Liver (tissue), 9 donors: ENCODE results near the gene RASSF9. TPM values are rescaled to one million over a fixed set of nuclear protein-coding genes. Genes with fewer than 3 reads are reported as not detected.

Source experiments
- DNase-seq: peaks from one replicate; pipeline ENCODE4 v3.0.0-alpha.2; 2017; ENCODE audit warnings: low spot score
- H3K27ac ChIP-seq, 2 donors: one replicate each; pipeline ENCODE4 v1.7.0; 2013; ENCODE audit warnings: inconsistent platforms in 2 of 2, low read length in 2 of 2, control low read depth in 1 of 2, low read depth in 1 of 2, mild to moderate bottlenecking in 1 of 2
- H3K27me3 ChIP-seq, 4 donors: one replicate each; pipeline versions ENCODE4 v1.6.1 to v1.7.0; 2013; ENCODE audit warnings: low read length in 3 of 4, inconsistent platforms in 1 of 4, mild to moderate bottlenecking in 1 of 4, moderate library complexity in 1 of 4; ENCODE audit not compliant: control insufficient read depth in 4 of 4, insufficient read depth in 4 of 4
- H3K36me3 ChIP-seq, 4 donors: one replicate each; pipeline versions ENCODE4 v1.6.1 to v1.7.0; 2013; ENCODE audit warnings: low read length in 3 of 4, mild to moderate bottlenecking in 3 of 4, low read depth in 1 of 4, moderate library complexity in 1 of 4; ENCODE audit not compliant: control insufficient read depth in 4 of 4, insufficient read depth in 3 of 4
- H3K4me1 ChIP-seq, 4 donors: one replicate each; pipeline versions ENCODE4 v1.6.1 to v1.7.0; 2013; ENCODE audit warnings: low read length in 3 of 4, mild to moderate bottlenecking in 3 of 4, moderate library complexity in 1 of 4; ENCODE audit not compliant: control insufficient read depth in 4 of 4, insufficient read depth in 4 of 4
- H3K4me3 ChIP-seq, 3 donors: one replicate each; pipeline versions ENCODE4 v1.6.1 to v1.7.0; 2013; ENCODE audit warnings: low read length in 3 of 3, control low read depth in 1 of 3, low read depth in 1 of 3, mild to moderate bottlenecking in 1 of 3
- H3K9ac ChIP-seq, 2 donors: one replicate each; pipeline ENCODE4 v1.7.0; 2013; ENCODE audit warnings: low read length in 2 of 2, mild to moderate bottlenecking in 2 of 2, moderate library complexity in 2 of 2, control low read depth in 1 of 2, low read depth in 1 of 2
- H3K9me3 ChIP-seq, 4 donors: one replicate each; pipeline versions ENCODE4 v1.6.1 to v1.7.0; 2013; ENCODE audit warnings: low read length in 3 of 4; ENCODE audit not compliant: control insufficient read depth in 4 of 4
- ATF3 ChIP-seq: IDR thresholded peaks from 2 replicates; pipeline ENCODE4 v1.6.1; 2016; ENCODE audit warnings: antibody characterized with exemption
- CTCF ChIP-seq: fragments of 150-350 bp; IDR thresholded peaks from 2 replicates; pipeline ENCODE4 v1.5.1; 2017; ENCODE audit warnings: improper control_type of control experiment, low read depth, low read length; ENCODE audit not compliant: missing input control
- EGR1 ChIP-seq, 2 donors: IDR thresholded peaks; 2 replicates each; pipeline ENCODE4 v1.6.1; 2016 to 2018; ENCODE audit warnings: antibody characterized with exemption in 2 of 2, low read depth in 2 of 2
- FOXA1 ChIP-seq: IDR thresholded peaks from 2 replicates; pipeline ENCODE4 v1.6.1; 2016; ENCODE audit warnings: antibody characterized with exemption
- FOXA2 ChIP-seq: IDR thresholded peaks from 2 replicates; pipeline ENCODE4 v1.6.1; 2016; ENCODE audit warnings: antibody characterized with exemption
- GABPA ChIP-seq, 2 donors: IDR thresholded peaks in 1 of 2; conservative IDR thresholded peaks in 1 of 2; 2 replicates each; pipeline ENCODE4 v1.6.1; 2016; ENCODE audit warnings: antibody characterized with exemption in 2 of 2, mild to moderate bottlenecking in 1 of 2, moderate library complexity in 1 of 2
- HNF4A ChIP-seq, 2 donors: conservative IDR thresholded peaks; 2 replicates each; pipeline ENCODE4 v1.6.1; 2016; ENCODE audit warnings: antibody characterized with exemption in 2 of 2, mild to moderate bottlenecking in 2 of 2
- HNF4G ChIP-seq: IDR thresholded peaks from 2 replicates; pipeline ENCODE4 v1.6.1; 2016; ENCODE audit warnings: antibody characterized with exemption
- JUND ChIP-seq, 2 donors: IDR thresholded peaks; 2 replicates each; pipeline ENCODE4 v1.6.1; 2016; ENCODE audit warnings: antibody characterized with exemption in 2 of 2
- MAX ChIP-seq: IDR thresholded peaks from 2 replicates; pipeline ENCODE4 v1.6.1; 2016; ENCODE audit warnings: antibody characterized with exemption
- NR2F2 ChIP-seq: IDR thresholded peaks from 2 replicates; pipeline ENCODE4 v1.6.1; 2016; ENCODE audit warnings: antibody characterized with exemption
- RAD21 ChIP-seq, 2 donors: IDR thresholded peaks; 2 replicates each; pipeline ENCODE4 v1.6.1; 2016; ENCODE audit warnings: antibody characterized with exemption in 2 of 2, mild to moderate bottlenecking in 2 of 2
- REST ChIP-seq: IDR thresholded peaks from 2 replicates; pipeline ENCODE4 v1.6.1; 2016; ENCODE audit warnings: antibody characterized with exemption, mild to moderate bottlenecking
- RXRA ChIP-seq, 2 donors: IDR thresholded peaks; 2 replicates each; pipeline ENCODE4 v1.6.1; 2017 to 2018; ENCODE audit warnings: antibody characterized with exemption in 2 of 2, mild to moderate bottlenecking in 1 of 2
- SP1 ChIP-seq: IDR thresholded peaks from 2 replicates; pipeline ENCODE4 v1.6.1; 2018; ENCODE audit warnings: antibody characterized with exemption, mild to moderate bottlenecking
- TAF1 ChIP-seq: conservative IDR thresholded peaks from 2 replicates; pipeline ENCODE4 v1.6.1; 2016; ENCODE audit warnings: antibody characterized with exemption, mild to moderate bottlenecking
- YY1 ChIP-seq: IDR thresholded peaks from 2 replicates; pipeline ENCODE4 v1.6.1; 2016; ENCODE audit warnings: antibody characterized with exemption, mild to moderate bottlenecking
- ZBTB33 ChIP-seq: IDR thresholded peaks from 2 replicates; pipeline ENCODE4 v1.6.1; 2016; ENCODE audit warnings: antibody characterized with exemption
- WGBS: extraction: QIAGEN DNeasy Blood & Tissue Kit; methylation state at CpG from one replicate; pipeline ENCODE4 v1.1.7; 2013; 5-methylcytosine and 5-hydroxymethylcytosine counted together
- polyA plus RNA-seq, 2 donors: library from polyadenylated mRNA; stranded (reverse) in 1 of 2; unstranded in 1 of 2; fragments of 200-250 nt in 1 of 2; fragments of >200 nt in 1 of 2; fragmentation: Nextera tagmentation in 1 of 2; extraction: Ambion mirVana in 1 of 2; gene quantifications; one replicate each; pipeline versions ENCODE4 v1.2.1 to v1.2.3, GENCODE V29; 2013 to 2015
- total RNA-seq, 2 donors: library from RNA; depleted of rRNA; stranded (reverse); fragments of >200 nt; gene quantifications; one replicate each; pipeline ENCODE4 v1.2.3, GENCODE V29; 2014
- donor health status: healthy.
- donor health status: healthy.
- donor health status: healthy.
- donor health status: healthy.
- donor health status: healthy.

Gene RASSF9
- total RNA-seq (1 to 10 TPM in 1 of 2 donors, under 1 TPM in 1; 0.84 to 1.0 TPM), polyA plus RNA-seq (under 1 TPM; 0.33 to 0.35 TPM)

- 22% methylated on average over 15 of the region's 15 CpGs for WGBS
- peak within 1 kb of the TSS in 2 of 3 donors; percentile 27 to 32 for H3K4me3 ChIP-seq
- no peak for DNase-seq
- H3K27ac ChIP-seq = peak within 1 kb of the TSS in 1 of 2 donors; percentile 37
- no peaks in the 10 kb centered on the region for H3K27me3 ChIP-seq
- H3K4me1 ChIP-seq = peaks cover 0 to 2% (median under 1%) of the 10 kb centered on the region in 4 donors
- H3K36me3 ChIP-seq = no peaks in the 10 kb centered on the region
- H3K9ac ChIP-seq = peak within 1 kb of the TSS; percentile 6 to 30
- no peaks in the 10 kb centered on the region for H3K9me3 ChIP-seq
- TF ChIP-seq HNF4A (conservative IDR thresholded peaks at IDR 0.05) (peak; percentile 34 to 37), ZBTB33 (no peak), JUND (IDR thresholded peaks at IDR 0.05) (no peak), EGR1 (IDR thresholded peaks at IDR 0.05; ENCODE audit: low read depth in 2 of 2) (no peak), SP1 (no peak), NR2F2 (no peak), FOXA2 (no peak)
Measured at GRCh38 chr12:85836197-85837090, at the start of gene RASSF9. RASSF9 (minus strand) TSS chr12:85836409; CDS start chr12:85836201, 208 bp downstream.

GRCh38 chr12:85883763-85884162 lies 47.6 kb upstream of the RASSF9 start:
- Histone ChIP-seq H3K9me3 (no peaks in the 10 kb centered on the region), H3K27me3 (peaks cover 0 to 3% (median 0%) of the 10 kb centered on the region in 4 donors), H3K4me3 (no peak overlapping the region), H3K4me1 (no peaks in the 10 kb centered on the region), H3K27ac (no peak overlapping the region), H3K36me3 (no peaks in the 10 kb centered on the region), H3K9ac (no peak overlapping the region)
- DNase-seq = no peak
- TF ChIP-seq ATF3 (no peak), HNF4G (no peak), RAD21 (IDR thresholded peaks at IDR 0.05) (no peak), CTCF (no peak), MAX (no peak), TAF1 (no peak), EGR1 (IDR thresholded peaks at IDR 0.05; ENCODE audit: low read depth in 2 of 2) (no peak), ZBTB33 (no peak), YY1 (no peak), SP1 (no peak), JUND (IDR thresholded peaks at IDR 0.05) (no peak), NR2F2 (no peak), REST (no peak), RXRA (IDR thresholded peaks at IDR 0.05) (no peak), FOXA2 (no peak), GABPA (IDR thresholded peaks at IDR 0.05 in 1 of 2, conservative IDR thresholded peaks at IDR 0.05 in 1 of 2) (no peak), FOXA1 (no peak)
